ENCODE results near the gene OR10C1.
A peak's percentile ranks its signal among the peaks of the same experiment; 100 is the strongest.
"Not testable (repeated sequence)": the region's sequence is repeated elsewhere in the genome, so short reads cannot be mapped to it uniquely, and the experiment has no call there.

OR10C1 gene

GRCh38 chr6:29425075-29425474, 14.0 kb upstream of the OR10C1 start:
- Histone ChIP-seq H3K14ac (ENCODE audit: low read length in 2 of 2) (no peak overlapping the region), H2BK12ac (ENCODE audit: low read length in 2 of 2) (no peak overlapping the region), H3K18ac (ENCODE audit: low read depth in 1 of 2, low read length in 2 of 2) (no peak overlapping the region)

DNA sequence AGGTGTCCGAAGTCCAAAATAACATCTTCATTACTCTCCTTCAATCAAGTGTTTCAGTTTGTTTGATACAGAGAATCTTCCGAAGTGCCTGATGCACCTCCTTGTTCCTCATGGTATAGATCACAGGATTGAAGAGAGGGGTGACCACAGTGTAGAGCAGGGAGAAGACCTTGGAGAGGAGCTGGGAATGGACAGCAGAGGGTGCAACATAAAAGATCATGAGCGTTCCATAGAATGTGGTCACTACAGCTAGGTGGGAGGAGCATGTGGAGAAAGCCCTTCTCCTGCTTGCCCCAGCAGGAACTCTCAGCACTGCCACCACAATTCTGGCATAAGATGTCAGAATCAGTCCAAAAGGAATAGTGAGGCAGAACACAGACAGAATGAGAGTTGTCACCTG, 12.5 kb upstream of the OR10C1 start:
- WGBS = 88% methylated on average over 3 of the region's 3 CpGs
- Histone ChIP-seq H2BK12ac (ENCODE audit: low read length in 2 of 2) (no peak overlapping the region), H3K9me3 (ENCODE audit: control insufficient read depth, low read length) (no peaks in the 10 kb centered on the region), H3K4me3 (ENCODE audit: insufficient read depth in 1 of 2, low read depth in 1 of 2, low read length in 2 of 2) (no peak overlapping the region), H3K14ac (ENCODE audit: low read length in 2 of 2) (no peak overlapping the region), H3K9ac (ENCODE audit: low read length) (no peak overlapping the region), H2BK120ac (ENCODE audit: low read depth, low read length) (no peak overlapping the region), H2BK15ac (ENCODE audit: low read depth, poor library complexity, severe bottlenecking) (no peak overlapping the region), H2AFZ (ENCODE audit: low read depth, low read length) (no peak overlapping the region), H3K23ac (ENCODE audit: low read length in 2 of 2) (no peak overlapping the region), H4K91ac (ENCODE audit: low read length) (no peak overlapping the region), H3K4me1 (ENCODE audit: control insufficient read depth, insufficient read depth, low read depth, low read length) (no peaks in the 10 kb centered on the region), H3K27me3 (ENCODE audit: control insufficient read depth in 1 of 2, insufficient read depth in 1 of 2, low read length in 2 of 2) (no peaks in the 10 kb centered on the region), H3K36me3 (ENCODE audit: control insufficient read depth in 1 of 2, insufficient read depth in 2 of 2, low read depth in 1 of 2, low read length in 2 of 2) (no peaks in the 10 kb centered on the region), H3K4ac (ENCODE audit: low read depth in 1 of 2, low read length in 2 of 2) (no peak overlapping the region), H3K27ac (ENCODE audit: low read length, poor library complexity, severe bottlenecking) (no peak overlapping the region), H2AK5ac (ENCODE audit: low read length, severe bottlenecking) (no peak overlapping the region), H3K4me2 (ENCODE audit: low read length, poor library complexity, severe bottlenecking) (no peak overlapping the region), H4K8ac (ENCODE audit: low read length) (no peak overlapping the region), H2BK5ac (ENCODE audit: low read depth, low read length, poor library complexity, severe bottlenecking) (no peak overlapping the region), H3K18ac (ENCODE audit: low read depth in 1 of 2, low read length in 2 of 2) (no peak overlapping the region), H3K79me1 (replicated peaks; ENCODE audit: low read length, poor library complexity, severe bottlenecking) (no peaks in the 10 kb centered on the region)
- no peak for DNase-seq

More at GRCh38 chr6:29425075-29425474, 14.0 kb upstream of the OR10C1 start:
- Histone ChIP-seq H3K9ac (ENCODE audit: low read length) (no peak overlapping the region), H3K23ac (ENCODE audit: low read length in 2 of 2) (no peak overlapping the region), H4K91ac (ENCODE audit: low read length) (no peak overlapping the region), H3K79me1 (replicated peaks; ENCODE audit: low read length, poor library complexity, severe bottlenecking) (no peaks in the 10 kb centered on the region), H2BK5ac (ENCODE audit: low read depth, low read length, poor library complexity, severe bottlenecking) (no peak overlapping the region), H3K27ac (ENCODE audit: low read length, poor library complexity, severe bottlenecking) (no peak overlapping the region), H3K36me3 (ENCODE audit: control insufficient read depth in 1 of 2, insufficient read depth in 2 of 2, low read depth in 1 of 2, low read length in 2 of 2) (no peaks in the 10 kb centered on the region), H3K4me1 (ENCODE audit: control insufficient read depth, insufficient read depth, low read depth, low read length) (no peaks in the 10 kb centered on the region), H2AFZ (ENCODE audit: low read depth, low read length) (no peak overlapping the region), H3K4me3 (ENCODE audit: insufficient read depth in 1 of 2, low read depth in 1 of 2, low read length in 2 of 2) (no peak overlapping the region), H2AK5ac (ENCODE audit: low read length, severe bottlenecking) (no peak overlapping the region), H2BK120ac (ENCODE audit: low read depth, low read length) (no peak overlapping the region), H4K8ac (ENCODE audit: low read length) (no peak overlapping the region), H2BK15ac (ENCODE audit: low read depth, poor library complexity, severe bottlenecking) (no peak overlapping the region), H3K27me3 (ENCODE audit: control insufficient read depth in 1 of 2, insufficient read depth in 1 of 2, low read length in 2 of 2) (no peaks in the 10 kb centered on the region), H3K9me3 (ENCODE audit: control insufficient read depth, low read length) (peaks cover 2% of the 10 kb centered on the region), H3K4me2 (ENCODE audit: low read length, poor library complexity, severe bottlenecking) (no peak overlapping the region), H3K4ac (ENCODE audit: low read depth in 1 of 2, low read length in 2 of 2) (no peak overlapping the region)
- DNase-seq = no peak
- WGBS = no CpG with 5 or more reads among the region's 1 CpG

DNA sequence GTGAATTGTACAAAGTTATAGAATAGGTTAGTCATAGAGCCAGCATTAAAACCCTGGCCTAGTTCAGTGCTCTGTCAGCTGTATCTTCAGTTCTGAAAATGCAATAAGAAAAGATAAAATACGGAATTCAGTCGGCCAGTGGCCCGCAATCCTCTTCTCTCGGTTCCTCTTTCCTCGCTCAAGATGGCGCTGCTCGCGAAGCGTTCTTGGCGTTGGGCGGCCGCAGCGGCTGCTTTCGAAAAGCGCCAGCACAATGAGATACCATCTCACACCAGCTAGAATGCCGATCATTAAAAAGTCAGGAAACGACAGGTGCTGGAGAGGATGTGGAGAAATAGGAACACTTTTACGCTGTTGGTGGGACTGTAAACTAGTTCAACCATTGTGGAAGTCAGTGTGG, 2.4 kb upstream of the OR10C1 start:
- not testable (repeated sequence) for H4K8ac ChIP-seq (ENCODE audit: low read length); DNase-seq; H3K14ac ChIP-seq (ENCODE audit: low read length in 2 of 2); H2AFZ ChIP-seq (ENCODE audit: low read depth, low read length); H3K9ac ChIP-seq (ENCODE audit: low read length); H3K23ac ChIP-seq (ENCODE audit: low read length in 2 of 2); H3K18ac ChIP-seq (ENCODE audit: low read depth in 1 of 2, low read length in 2 of 2); H3K27me3 ChIP-seq (ENCODE audit: control insufficient read depth in 1 of 2, insufficient read depth in 1 of 2, low read length in 2 of 2); H3K4me3 ChIP-seq (ENCODE audit: insufficient read depth in 1 of 2, low read depth in 1 of 2, low read length in 2 of 2); H3K4ac ChIP-seq (ENCODE audit: low read depth in 1 of 2, low read length in 2 of 2); H3K79me1 ChIP-seq (replicated peaks; ENCODE audit: low read length, poor library complexity, severe bottlenecking); H2AK5ac ChIP-seq (ENCODE audit: low read length, severe bottlenecking); H3K9me3 ChIP-seq (ENCODE audit: control insufficient read depth, low read length); H3K36me3 ChIP-seq (ENCODE audit: control insufficient read depth in 1 of 2, insufficient read depth in 2 of 2, low read depth in 1 of 2, low read length in 2 of 2); H2BK12ac ChIP-seq (ENCODE audit: low read length in 2 of 2); H2BK5ac ChIP-seq (ENCODE audit: low read depth, low read length, poor library complexity, severe bottlenecking); H4K91ac ChIP-seq (ENCODE audit: low read length); H3K4me1 ChIP-seq (ENCODE audit: control insufficient read depth, insufficient read depth, low read depth, low read length); H2BK120ac ChIP-seq (ENCODE audit: low read depth, low read length); H3K27ac ChIP-seq (ENCODE audit: low read length, poor library complexity, severe bottlenecking); H2BK15ac ChIP-seq (ENCODE audit: low read depth, poor library complexity, severe bottlenecking)
- 31% methylated on average over 12 of the region's 18 CpGs for WGBS
- peak overlapping the region; percentile 22 for H3K4me2 ChIP-seq (ENCODE audit: low read length, poor library complexity, severe bottlenecking)

DNA sequence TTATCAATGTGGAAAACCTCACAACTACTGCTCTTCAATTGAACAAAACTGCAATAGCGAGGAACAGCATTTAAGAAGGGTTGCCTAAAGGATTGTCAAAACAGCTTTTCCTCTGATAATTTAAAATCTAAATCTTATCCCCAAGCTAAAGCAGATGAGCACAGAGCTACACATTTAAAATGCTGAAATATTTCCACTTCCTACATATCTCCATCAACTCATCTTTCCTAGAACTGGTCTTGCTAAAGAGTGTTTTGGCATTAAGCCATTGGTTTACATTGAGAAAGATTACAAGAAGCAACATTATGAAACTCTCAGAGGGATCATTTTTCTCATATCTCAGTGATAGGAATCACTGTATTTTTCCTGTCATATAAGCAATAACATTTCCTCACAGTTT, 3.6 kb downstream of the OR10C1 start:
- H2BK5ac ChIP-seq (ENCODE audit: low read depth, low read length, poor library complexity, severe bottlenecking) = no peak overlapping the region
- WGBS = 68% methylated on average over 1 of the region's 1 CpG

More for the DNA sequence above, 3.6 kb downstream of the OR10C1 start:
- H3K9ac ChIP-seq (ENCODE audit: low read length) = no peak overlapping the region
- DNase-seq = no peak
- no peak overlapping the region for H3K27ac ChIP-seq (ENCODE audit: low read length, poor library complexity, severe bottlenecking)
- no peak overlapping the region for H2AK5ac ChIP-seq (ENCODE audit: low read length, severe bottlenecking)
- no peaks in the 10 kb centered on the region for H3K79me1 ChIP-seq (replicated peaks; ENCODE audit: low read length, poor library complexity, severe bottlenecking)
- H3K18ac ChIP-seq (ENCODE audit: low read depth in 1 of 2, low read length in 2 of 2) = no peak overlapping the region
- no peak overlapping the region for H4K91ac ChIP-seq (ENCODE audit: low read length)
- no peaks in the 10 kb centered on the region for H3K9me3 ChIP-seq (ENCODE audit: control insufficient read depth, low read length)
- H2AFZ ChIP-seq (ENCODE audit: low read depth, low read length) = no peak overlapping the region
- H3K4me3 ChIP-seq (ENCODE audit: insufficient read depth in 1 of 2, low read depth in 1 of 2, low read length in 2 of 2) = no peak overlapping the region
- H2BK120ac ChIP-seq (ENCODE audit: low read depth, low read length) = no peak overlapping the region
- no peaks in the 10 kb centered on the region for H3K36me3 ChIP-seq (ENCODE audit: control insufficient read depth in 1 of 2, insufficient read depth in 2 of 2, low read depth in 1 of 2, low read length in 2 of 2)
- H3K14ac ChIP-seq (ENCODE audit: low read length in 2 of 2) = no peak overlapping the region
- H3K4me1 ChIP-seq (ENCODE audit: control insufficient read depth, insufficient read depth, low read depth, low read length) = no peaks in the 10 kb centered on the region
- H3K4ac ChIP-seq (ENCODE audit: low read depth in 1 of 2, low read length in 2 of 2) = no peak overlapping the region
- no peak overlapping the region for H2BK12ac ChIP-seq (ENCODE audit: low read length in 2 of 2)
- no peak overlapping the region for H3K23ac ChIP-seq (ENCODE audit: low read length in 2 of 2)
- H3K27me3 ChIP-seq (ENCODE audit: control insufficient read depth in 1 of 2, insufficient read depth in 1 of 2, low read length in 2 of 2) = no peaks in the 10 kb centered on the region
- H3K4me2 ChIP-seq (ENCODE audit: low read length, poor library complexity, severe bottlenecking) = no peak overlapping the region
- H2BK15ac ChIP-seq (ENCODE audit: low read depth, poor library complexity, severe bottlenecking) = no peak overlapping the region
- H4K8ac ChIP-seq (ENCODE audit: low read length) = no peak overlapping the region

Measured in mesenchymal stem cell (in vitro differentiated cells and primary cell).